Measurements from ENCODE around the gene USH1C. TPM values are rescaled to one million over a fixed set of nuclear protein-coding genes. Genes with fewer than 3 reads are reported as not detected.

USH1C gene
- total and polyA plus RNA-seq, 4 donors = 0.09 to 1.3 (median 0.75) TPM

- H3K4me1 ChIP-seq (ENCODE audit: control insufficient read depth in 4 of 4, insufficient read depth in 4 of 4, low read length in 3 of 4) = no peaks in the 10 kb centered on the region
- H3K27me3 ChIP-seq (ENCODE audit: control insufficient read depth in 4 of 4, insufficient read depth in 4 of 4, low read length in 3 of 4) = no peaks in the 10 kb centered on the region
- no peaks in the 10 kb centered on the region for H3K36me3 ChIP-seq (ENCODE audit: control insufficient read depth in 4 of 4, insufficient read depth in 3 of 4, low read depth in 1 of 4, low read length in 3 of 4)
- DNase-seq (ENCODE audit: low spot score) = no peak
- no peak overlapping the region for H3K27ac ChIP-seq (ENCODE audit: low read depth in 1 of 2, low read length in 2 of 2)
- no peaks in the 10 kb centered on the region for H3K9me3 ChIP-seq (ENCODE audit: control insufficient read depth in 4 of 4, low read length in 3 of 4)
- H3K9ac ChIP-seq (ENCODE audit: low read depth in 1 of 2, low read length in 2 of 2) = no peak overlapping the region
- 81% methylated on average over 2 of the region's 2 CpGs for whole genome bisulfite sequencing
- H3K4me3 ChIP-seq (ENCODE audit: low read depth in 1 of 3, low read length in 3 of 3) = no peak overlapping the region
- TF ChIP-seq HNF4G (IDR thresholded peaks at IDR 0.05) = no peak
- no peak for TF ChIP-seq SP1 (IDR thresholded peaks at IDR 0.05)
- no peak for TF ChIP-seq EGR1 (IDR thresholded peaks at IDR 0.05; ENCODE audit: low read depth in 2 of 2)
- no peak for TF ChIP-seq YY1 (IDR thresholded peaks at IDR 0.05)
- TF ChIP-seq FOXA2 (IDR thresholded peaks at IDR 0.05) = no peak
- TF ChIP-seq NR2F2 (IDR thresholded peaks at IDR 0.05) = no peak
- no peak for TF ChIP-seq JUND (IDR thresholded peaks at IDR 0.05)
- TF ChIP-seq RAD21 (IDR thresholded peaks at IDR 0.05) = no peak
- no peak for TF ChIP-seq HNF4A (conservative IDR thresholded peaks at IDR 0.05)
- TF ChIP-seq GABPA (IDR thresholded peaks at IDR 0.05 in 1 of 2, conservative IDR thresholded peaks at IDR 0.05 in 1 of 2) = no peak
- TF ChIP-seq ZBTB33 (IDR thresholded peaks at IDR 0.05) = no peak
- TF ChIP-seq, protein P1, sequence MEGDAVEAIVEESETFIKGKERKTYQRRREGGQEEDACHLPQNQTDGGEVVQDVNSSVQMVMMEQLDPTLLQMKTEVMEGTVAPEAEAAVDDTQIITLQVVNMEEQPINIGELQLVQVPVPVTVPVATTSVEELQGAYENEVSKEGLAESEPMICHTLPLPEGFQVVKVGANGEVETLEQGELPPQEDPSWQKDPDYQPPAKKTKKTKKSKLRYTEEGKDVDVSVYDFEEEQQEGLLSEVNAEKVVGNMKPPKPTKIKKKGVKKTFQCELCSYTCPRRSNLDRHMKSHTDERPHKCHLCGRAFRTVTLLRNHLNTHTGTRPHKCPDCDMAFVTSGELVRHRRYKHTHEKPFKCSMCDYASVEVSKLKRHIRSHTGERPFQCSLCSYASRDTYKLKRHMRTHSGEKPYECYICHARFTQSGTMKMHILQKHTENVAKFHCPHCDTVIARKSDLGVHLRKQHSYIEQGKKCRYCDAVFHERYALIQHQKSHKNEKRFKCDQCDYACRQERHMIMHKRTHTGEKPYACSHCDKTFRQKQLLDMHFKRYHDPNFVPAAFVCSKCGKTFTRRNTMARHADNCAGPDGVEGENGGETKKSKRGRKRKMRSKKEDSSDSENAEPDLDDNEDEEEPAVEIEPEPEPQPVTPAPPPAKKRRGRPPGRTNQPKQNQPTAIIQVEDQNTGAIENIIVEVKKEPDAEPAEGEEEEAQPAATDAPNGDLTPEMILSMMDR (IDR thresholded peaks at IDR 0.05; ENCODE audit: low read depth, low read length, missing input control) = no peak
- no peak for TF ChIP-seq FOXA1 (IDR thresholded peaks at IDR 0.05)
- no peak for TF ChIP-seq ATF3 (IDR thresholded peaks at IDR 0.05)
- no peak for TF ChIP-seq MAX (IDR thresholded peaks at IDR 0.05)
- TF ChIP-seq, protein P2, sequence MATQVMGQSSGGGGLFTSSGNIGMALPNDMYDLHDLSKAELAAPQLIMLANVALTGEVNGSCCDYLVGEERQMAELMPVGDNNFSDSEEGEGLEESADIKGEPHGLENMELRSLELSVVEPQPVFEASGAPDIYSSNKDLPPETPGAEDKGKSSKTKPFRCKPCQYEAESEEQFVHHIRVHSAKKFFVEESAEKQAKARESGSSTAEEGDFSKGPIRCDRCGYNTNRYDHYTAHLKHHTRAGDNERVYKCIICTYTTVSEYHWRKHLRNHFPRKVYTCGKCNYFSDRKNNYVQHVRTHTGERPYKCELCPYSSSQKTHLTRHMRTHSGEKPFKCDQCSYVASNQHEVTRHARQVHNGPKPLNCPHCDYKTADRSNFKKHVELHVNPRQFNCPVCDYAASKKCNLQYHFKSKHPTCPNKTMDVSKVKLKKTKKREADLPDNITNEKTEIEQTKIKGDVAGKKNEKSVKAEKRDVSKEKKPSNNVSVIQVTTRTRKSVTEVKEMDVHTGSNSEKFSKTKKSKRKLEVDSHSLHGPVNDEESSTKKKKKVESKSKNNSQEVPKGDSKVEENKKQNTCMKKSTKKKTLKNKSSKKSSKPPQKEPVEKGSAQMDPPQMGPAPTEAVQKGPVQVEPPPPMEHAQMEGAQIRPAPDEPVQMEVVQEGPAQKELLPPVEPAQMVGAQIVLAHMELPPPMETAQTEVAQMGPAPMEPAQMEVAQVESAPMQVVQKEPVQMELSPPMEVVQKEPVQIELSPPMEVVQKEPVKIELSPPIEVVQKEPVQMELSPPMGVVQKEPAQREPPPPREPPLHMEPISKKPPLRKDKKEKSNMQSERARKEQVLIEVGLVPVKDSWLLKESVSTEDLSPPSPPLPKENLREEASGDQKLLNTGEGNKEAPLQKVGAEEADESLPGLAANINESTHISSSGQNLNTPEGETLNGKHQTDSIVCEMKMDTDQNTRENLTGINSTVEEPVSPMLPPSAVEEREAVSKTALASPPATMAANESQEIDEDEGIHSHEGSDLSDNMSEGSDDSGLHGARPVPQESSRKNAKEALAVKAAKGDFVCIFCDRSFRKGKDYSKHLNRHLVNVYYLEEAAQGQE (IDR thresholded peaks at IDR 0.05) = no peak
- no peak for TF ChIP-seq TAF1 (conservative IDR thresholded peaks at IDR 0.05)
- TF ChIP-seq RXRA (IDR thresholded peaks at IDR 0.05) = no peak
Measured at GRCh38 chr11:17452668-17453067, 91.5 kb downstream of the USH1C start.
